Bronchial smooth muscle cell (primary cell): ENCODE measurements around the gene PLXNA1. TPM values are rescaled to one million over a fixed set of nuclear protein-coding genes. Genes with fewer than 3 reads are reported as not detected.

Experiments
- total RNA-seq: library from RNA; depleted of rRNA; stranded (reverse); fragments of >200 nt; gene quantifications from 2 replicates; pipeline ENCODE4 v1.2.1, GENCODE V29; 2014

The PLXNA1 gene
- 25.5 and 45.9 TPM in 2 replicates for total RNA-seq

GRCh38 chr3:126982471-126983175 is at the start of gene PLXNA1:
Gene PLXNA1 (plus strand): TSS chr3:126983115. CDS start chr3:126988594, 5,479 bp downstream.

Other genes starting within 250 kb of the PLXNA1 start
- gene PRR23E, start 210.0 kb downstream of the PLXNA1 start, total RNA-seq, result not detected in 2 replicates